ENCODE measurements around the gene IL17RB.

The IL17RB gene

GRCh38 chr3:53862241-53862640 lies 15.9 kb downstream of the IL17RB start:
- DNase-seq (ENCODE audit: low read depth), result no peak

- no peak for DNase-seq (ENCODE audit: low read depth)
Observed at GRCh38 chr3:53863145-53863544, 16.8 kb downstream of the IL17RB start.

GRCh38 chr3:53865732-53866499 lies 19.5 kb downstream of the IL17RB start:
- DNase-seq (ENCODE audit: low read depth), result no peak

- no peak for DNase-seq (ENCODE audit: low read depth)
Observed at GRCh38 chr3:53880396-53881345, 34.3 kb downstream of the IL17RB start.

GRCh38 chr3:53881691-53882593 lies 35.6 kb downstream of the IL17RB start, which contains the start of gene ACTR8:
ACTR8 (minus strand) TSS chr3:53882152; CDS start chr3:53882101, 51 bp downstream.
- DNase-seq (ENCODE audit: low read depth), result peak; percentile 62

- no peak for DNase-seq (ENCODE audit: low read depth)
Observed at GRCh38 chr3:53883008-53883407, 36.6 kb downstream of the IL17RB start.

- no peak for DNase-seq (ENCODE audit: low read depth)
Observed at GRCh38 chr3:53884623-53885022, 38.3 kb downstream of the IL17RB start.

GRCh38 chr3:53885239-53885638 lies 38.9 kb downstream of the IL17RB start:
- no peak for DNase-seq (ENCODE audit: low read depth)

- no peak for DNase-seq (ENCODE audit: low read depth)
Observed at GRCh38 chr3:53887446-53887845, 41.1 kb downstream of the IL17RB start.

GRCh38 chr3:53888232-53888631 lies 41.9 kb downstream of the IL17RB start:
- no peak for DNase-seq (ENCODE audit: low read depth)

- DNase-seq (ENCODE audit: low read depth), result no peak
Observed at GRCh38 chr3:53890726-53891475, 44.5 kb downstream of the IL17RB start.

GRCh38 chr3:53891497-53892285 lies 45.3 kb downstream of the IL17RB start, which contains the start of gene SELENOK:
SELENOK (minus strand) TSS chr3:53891859.
- DNase-seq (ENCODE audit: low read depth), result peak; percentile 99

GRCh38 chr3:53892286-53892637 lies 45.9 kb downstream of the IL17RB start:
- DNase-seq (ENCODE audit: low read depth), result no peak

- DNase-seq (ENCODE audit: low read depth), result no peak
Observed at GRCh38 chr3:53899750-53900149, 53.4 kb downstream of the IL17RB start.

GRCh38 chr3:53900666-53901331 lies 54.4 kb downstream of the IL17RB start:
- no peak for DNase-seq (ENCODE audit: low read depth)

GRCh38 chr3:53902067-53902466 lies 55.7 kb downstream of the IL17RB start:
- DNase-seq (ENCODE audit: low read depth), result no peak

- DNase-seq (ENCODE audit: low read depth), result no peak
Observed at GRCh38 chr3:53902711-53903110, 56.3 kb downstream of the IL17RB start.

GRCh38 chr3:53913401-53913800 lies 67.0 kb downstream of the IL17RB start:
- DNase-seq (ENCODE audit: low read depth), result no peak

Measured in stromal cell of bone marrow (primary cell).